Large intestine (tissue), 3 donors: ENCODE data around the gene ARHGAP42. TPM values are rescaled to one million over a fixed set of nuclear protein-coding genes. Genes with fewer than 3 reads are reported as not detected.

Experiments
- DNase-seq, 2 donors: peaks; one replicate each; pipeline versions ENCODE4 v3.0.0 to v3.0.0-alpha.2; 2013
- H3K27ac ChIP-seq: one replicate; pipeline ENCODE4 v1.5.1; 2013; ENCODE audit warnings: low read length
- H3K27me3 ChIP-seq: 2 replicates; pipeline ENCODE4 v1.6.1; 2013; ENCODE audit warnings: low read length; ENCODE audit not compliant: control insufficient read depth, insufficient read depth
- H3K36me3 ChIP-seq: 2 replicates; pipeline ENCODE4 v1.6.1; 2013; ENCODE audit warnings: low read length; ENCODE audit not compliant: control insufficient read depth, insufficient read depth
- H3K4me1 ChIP-seq: one replicate; pipeline ENCODE4 v1.6.1; 2013; ENCODE audit warnings: low read length; ENCODE audit not compliant: control insufficient read depth, insufficient read depth
- H3K4me3 ChIP-seq: one replicate; pipeline ENCODE4 v1.5.1; 2013; ENCODE audit warnings: low read length
- H3K9me3 ChIP-seq: one replicate; pipeline ENCODE4 v1.6.1; 2013; ENCODE audit warnings: mild to moderate bottlenecking, low read depth, low read length, moderate library complexity; ENCODE audit not compliant: control insufficient read depth
- WGBS: methylation state at CpG from one replicate; pipeline ENCODE4 v1.1.5; 2013; ENCODE audit warnings: low lambda C conversion rate; ENCODE audit not compliant: insufficient coverage; 5-methylcytosine and 5-hydroxymethylcytosine counted together
- polyA plus RNA-seq: library from polyadenylated mRNA; unstranded; fragments of 120-200 nt; gene quantifications from one replicate; pipeline ENCODE4 v1.2.1, GENCODE V29; 2013

The ARHGAP42 gene
- polyA plus RNA-seq, 1 donor, result 18.2 TPM

DNA sequence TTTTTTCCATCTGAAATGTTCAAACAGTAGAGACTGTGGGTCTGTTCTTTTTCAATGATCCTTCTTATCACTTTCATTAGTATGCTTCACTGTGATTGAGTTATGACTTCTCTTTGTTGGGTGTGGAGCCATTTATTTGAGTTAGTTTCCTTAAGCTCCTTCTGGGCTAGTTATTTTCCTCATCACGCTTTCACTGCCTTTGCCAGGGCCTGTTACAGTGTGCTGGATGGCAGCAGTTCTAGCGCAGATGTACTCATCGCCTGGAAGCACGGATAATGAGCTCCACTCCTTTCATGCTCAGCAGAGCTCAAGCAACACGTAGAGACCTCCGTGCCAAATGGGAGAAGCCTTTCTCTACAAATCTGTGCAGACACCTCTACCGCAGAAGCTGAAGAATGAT lies 7.0 kb upstream of the ARHGAP42 start:
- Histone ChIP-seq H3K27me3 (no peaks in the 10 kb centered on the region), H3K27ac (no peak overlapping the region), H3K4me1 (peaks cover 4% of the 10 kb centered on the region), H3K36me3 (no peaks in the 10 kb centered on the region), H3K9me3 (no peaks in the 10 kb centered on the region), H3K4me3 (no peak overlapping the region)
- no peak for DNase-seq
- 90% methylated on average over 2 of the region's 7 CpGs for WGBS

- Histone ChIP-seq H3K27ac (no peak overlapping the region), H3K4me1 (peaks cover 4% of the 10 kb centered on the region), H3K4me3 (no peak overlapping the region), H3K9me3 (no peaks in the 10 kb centered on the region), H3K27me3 (no peaks in the 10 kb centered on the region), H3K36me3 (no peaks in the 10 kb centered on the region)
- WGBS, result no CpG with 5 or more reads among the region's 8 CpGs
- peak; percentile 30 to 65 for DNase-seq
Observed at GRCh38 chr11:100681064-100681502, 6.0 kb upstream of the ARHGAP42 start.

DNA sequence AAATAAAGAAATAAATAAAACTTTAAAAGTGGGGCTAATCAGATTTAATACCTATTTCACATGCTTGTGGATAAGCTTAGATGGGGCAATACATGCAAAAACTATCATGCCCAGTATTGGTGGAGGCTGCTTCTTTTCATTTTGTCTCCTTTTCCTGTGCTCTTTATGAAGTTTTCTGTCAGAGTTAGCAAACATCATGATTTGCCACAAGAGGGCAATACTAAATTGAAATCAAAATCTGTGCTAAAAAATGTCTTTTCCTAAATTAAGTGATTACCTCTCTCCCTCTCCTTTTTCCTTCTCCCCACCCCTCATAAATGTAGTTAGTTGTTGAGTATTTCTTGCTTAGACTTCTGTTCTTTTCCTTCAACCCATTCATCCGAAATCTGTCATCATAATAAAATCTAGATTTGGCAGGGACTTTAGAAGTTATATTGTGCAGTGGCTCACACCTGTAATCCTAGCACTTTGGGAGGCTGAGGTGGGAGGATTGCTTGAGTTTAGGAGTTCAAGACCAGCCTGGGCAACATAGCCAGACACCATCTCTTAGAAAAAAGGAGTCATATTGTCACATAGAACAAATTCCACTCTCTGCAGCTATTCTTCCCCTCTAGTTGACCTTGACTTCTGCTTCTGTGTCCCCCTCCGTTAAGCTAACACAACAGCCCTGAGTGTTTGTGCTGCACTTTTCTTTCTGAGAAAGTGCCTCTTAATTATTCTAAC lies 4.7 kb upstream of the ARHGAP42 start:
- no peak overlapping the region for H3K4me3 ChIP-seq
- H3K9me3 ChIP-seq, result no peaks in the 10 kb centered on the region
- no CpG with 5 or more reads among the region's 2 CpGs for WGBS
- no peak overlapping the region for H3K27ac ChIP-seq
- H3K36me3 ChIP-seq, result no peaks in the 10 kb centered on the region
- peaks cover 4% of the 10 kb centered on the region for H3K4me1 ChIP-seq
- no peaks in the 10 kb centered on the region for H3K27me3 ChIP-seq
- no peak for DNase-seq

DNA sequence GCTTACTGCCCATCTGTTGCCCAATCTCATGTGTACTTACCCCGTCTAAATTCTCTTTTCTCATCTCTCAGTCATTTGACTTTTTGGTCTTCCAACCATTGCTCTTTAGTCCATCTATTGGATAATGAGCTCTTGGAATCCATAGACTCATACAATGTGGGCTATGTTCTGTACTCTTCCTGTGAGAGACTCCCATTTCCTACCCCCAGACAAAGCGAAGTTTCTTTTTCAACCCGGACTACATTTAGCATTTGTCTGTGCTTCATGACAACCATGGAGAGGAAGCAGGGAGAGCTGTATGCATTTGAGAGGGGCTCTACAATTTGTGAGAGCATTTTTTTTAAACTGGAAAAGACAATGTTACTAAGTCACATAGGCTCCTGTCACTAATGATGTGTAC lies 4.0 kb upstream of the ARHGAP42 start:
- H3K4me1 ChIP-seq, result peaks cover 4% of the 10 kb centered on the region
- no peak overlapping the region for H3K4me3 ChIP-seq
- H3K9me3 ChIP-seq, result no peaks in the 10 kb centered on the region
- no CpG with 5 or more reads among the region's 3 CpGs for WGBS
- no peaks in the 10 kb centered on the region for H3K27me3 ChIP-seq
- H3K27ac ChIP-seq, result no peak overlapping the region
- H3K36me3 ChIP-seq, result no peaks in the 10 kb centered on the region
- DNase-seq, result no peak

- DNase-seq, result no peak
- Histone ChIP-seq H3K36me3 (no peaks in the 10 kb centered on the region), H3K4me3 (no peak overlapping the region), H3K9me3 (no peaks in the 10 kb centered on the region), H3K27ac (no peak overlapping the region), H3K4me1 (peaks cover 4% of the 10 kb centered on the region), H3K27me3 (no peaks in the 10 kb centered on the region)
- WGBS, result no CpG with 5 or more reads among the region's 6 CpGs
Observed at GRCh38 chr11:100684101-100685065, 2.7 kb upstream of the ARHGAP42 start.

DNA sequence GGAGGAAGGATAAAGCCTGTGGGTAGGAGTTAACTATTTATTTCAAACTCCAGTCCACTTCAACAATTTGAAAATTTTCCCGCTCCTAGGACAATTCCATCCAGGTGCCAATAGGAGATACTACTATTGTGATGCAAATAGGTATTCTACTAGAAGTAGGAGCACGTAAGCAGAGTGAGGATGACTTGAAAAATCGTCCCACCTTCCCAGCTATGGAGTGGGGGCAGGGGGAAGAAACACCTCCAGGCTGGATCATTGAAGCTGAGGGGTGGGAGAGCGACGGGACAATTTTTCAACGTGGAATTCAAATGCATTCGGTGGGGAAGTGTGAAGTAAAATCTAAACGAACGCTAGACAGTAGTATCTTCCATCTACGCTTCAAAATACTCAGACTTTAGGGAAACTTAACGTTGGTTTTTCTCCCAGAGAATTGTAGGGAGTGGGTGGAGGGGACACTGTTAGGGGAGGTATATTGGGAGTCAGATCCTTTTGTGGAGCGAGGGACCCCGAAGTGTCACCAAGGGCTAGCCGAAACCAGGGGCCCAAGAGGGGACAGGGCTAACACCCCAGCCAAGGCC lies 523 bp upstream of the ARHGAP42 start:
- peaks cover 4% of the 10 kb centered on the region for H3K4me1 ChIP-seq
- H3K27me3 ChIP-seq, result no peaks in the 10 kb centered on the region
- H3K36me3 ChIP-seq, result no peaks in the 10 kb centered on the region
- DNase-seq, result no peak
- peak overlapping the region; percentile 85 for H3K4me3 ChIP-seq
- no peaks in the 10 kb centered on the region for H3K9me3 ChIP-seq
- no CpG with 5 or more reads among the region's 14 CpGs for WGBS
- H3K27ac ChIP-seq, result peak overlapping the region; percentile 63

GRCh38 chr11:100687630-100688395 lies 725 bp downstream of the ARHGAP42 start:
- peak overlapping the region; percentile 76 for H3K27ac ChIP-seq
- H3K9me3 ChIP-seq, result no peaks in the 10 kb centered on the region
- DNase-seq, result peak; percentile 72 to 87
- H3K36me3 ChIP-seq, result no peaks in the 10 kb centered on the region
- H3K4me3 ChIP-seq, result peak overlapping the region; percentile 85
- peaks cover 4% of the 10 kb centered on the region for H3K4me1 ChIP-seq
- H3K27me3 ChIP-seq, result no peaks in the 10 kb centered on the region
- 14% methylated on average over 1 of the region's 24 CpGs for WGBS

- Histone ChIP-seq H3K36me3 (no peaks in the 10 kb centered on the region), H3K4me3 (no peak overlapping the region), H3K9me3 (no peaks in the 10 kb centered on the region), H3K4me1 (peaks cover 4% of the 10 kb centered on the region), H3K27ac (no peak overlapping the region), H3K27me3 (no peaks in the 10 kb centered on the region)
- WGBS, result no CpG with 5 or more reads among the region's 4 CpGs
- no peak for DNase-seq
Observed at GRCh38 chr11:100689141-100689540, 2.1 kb downstream of the ARHGAP42 start.

GRCh38 chr11:100691896-100692653 lies 5.0 kb downstream of the ARHGAP42 start:
- no peak overlapping the region for H3K27ac ChIP-seq
- no peak overlapping the region for H3K4me3 ChIP-seq
- no peak for DNase-seq
- peaks cover 4% of the 10 kb centered on the region for H3K4me1 ChIP-seq
- H3K9me3 ChIP-seq, result no peaks in the 10 kb centered on the region
- no CpG with 5 or more reads among the region's 1 CpG for WGBS
- no peaks in the 10 kb centered on the region for H3K27me3 ChIP-seq
- no peaks in the 10 kb centered on the region for H3K36me3 ChIP-seq
